Measurements from ENCODE around the gene RGMB. TPM values are rescaled to one million over a fixed set of nuclear protein-coding genes. Genes with fewer than 3 reads are reported as not detected.

The RGMB gene
- total RNA-seq = 41.1 and 46.4 TPM in 2 replicates

GRCh38 chr5:98773464-98774191 is at the start of gene RGMB:
TSS of gene RGMB (plus strand) at chr5:98773663. CDS start at chr5:98774071, 408 bp downstream.

Other genes starting within 250 kb of the RGMB start
- gene CHD1, start 155.3 kb downstream of the RGMB start, total RNA-seq = 91.1 and 93.6 TPM in 2 replicates